ENCODE data around the gene PJA2.
A peak's percentile ranks its signal among the peaks of the same experiment; 100 is the strongest.

The PJA2 gene

GRCh38 chr5:109409844-109410388 lies at the start of gene PJA2:
Gene PJA2 (minus strand): TSS chr5:109409974. CDS start chr5:109383433, 26,541 bp downstream.
- Histone ChIP-seq H3K27me3 (ENCODE audit: insufficient read depth, low read depth, severe bottlenecking) (no peaks in the 10 kb centered on the region), H3K36me3 (no peaks in the 10 kb centered on the region), H3K27ac (peak within 1 kb of the TSS; percentile 83), H3K9me3 (ENCODE audit: severe bottlenecking) (peaks cover 3% of the 10 kb centered on the region), H3K4me3 (ENCODE audit: low read depth, low read length) (peak within 1 kb of the TSS; percentile 92)
- 0 out of 2 replicates have a peak, but pooled peaks have one; percentile 2 for TF ChIP-seq CTCF (IDR thresholded peaks at IDR 0.05; ENCODE audit: low read depth, low read length)
- DNase-seq, result peak; percentile 99

GRCh38 chr5:109455598-109456096 lies 45.9 kb upstream of the PJA2 start:
- no peak overlapping the region for H3K4me3 ChIP-seq (ENCODE audit: low read depth, low read length)
- no peak for DNase-seq
- H3K27me3 ChIP-seq (ENCODE audit: insufficient read depth, low read depth, severe bottlenecking), result no peaks in the 10 kb centered on the region
- no peaks in the 10 kb centered on the region for H3K36me3 ChIP-seq
- no peak for TF ChIP-seq CTCF (IDR thresholded peaks at IDR 0.05; ENCODE audit: low read depth, low read length)
- H3K9me3 ChIP-seq (ENCODE audit: severe bottlenecking), result no peaks in the 10 kb centered on the region
- H3K27ac ChIP-seq, result no peak overlapping the region

DNA sequence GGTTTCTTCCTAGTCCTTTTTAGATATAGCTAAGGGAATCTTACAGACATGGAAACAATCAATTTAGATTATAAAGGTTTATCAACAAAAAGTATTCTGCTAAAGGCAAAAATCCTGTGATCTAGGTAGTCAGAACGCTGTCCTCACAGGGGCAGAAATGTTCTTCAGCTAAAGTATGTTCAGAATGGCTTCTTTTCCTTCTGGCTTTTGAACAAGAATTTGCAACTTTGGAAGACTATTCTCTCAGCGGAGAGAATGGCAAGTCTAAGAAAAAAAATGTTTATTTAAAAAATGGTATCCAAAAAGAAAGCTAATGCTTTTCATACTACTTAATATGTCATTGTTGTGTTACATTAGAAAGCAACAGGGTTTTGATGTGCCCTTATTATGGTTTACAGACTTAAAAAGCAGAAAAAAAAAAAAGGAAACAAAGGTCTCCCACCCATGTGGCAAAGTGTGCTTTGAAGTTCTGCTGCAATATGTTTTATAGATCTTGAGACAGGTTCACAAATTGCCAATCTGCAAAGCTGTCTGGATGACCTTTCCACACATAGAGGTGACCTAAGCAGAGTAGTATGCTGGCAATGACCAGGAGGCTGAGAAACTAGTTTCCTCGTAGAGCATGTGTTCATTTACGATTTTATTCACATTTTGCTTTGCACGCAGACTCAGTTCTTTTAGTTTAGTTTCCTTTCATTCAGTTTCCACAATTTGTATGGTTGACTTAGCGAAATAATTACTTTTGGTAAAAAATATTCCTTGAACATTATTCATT lies 45.1 kb upstream of the PJA2 start:
- H3K27ac ChIP-seq, result no peak overlapping the region

DNA sequence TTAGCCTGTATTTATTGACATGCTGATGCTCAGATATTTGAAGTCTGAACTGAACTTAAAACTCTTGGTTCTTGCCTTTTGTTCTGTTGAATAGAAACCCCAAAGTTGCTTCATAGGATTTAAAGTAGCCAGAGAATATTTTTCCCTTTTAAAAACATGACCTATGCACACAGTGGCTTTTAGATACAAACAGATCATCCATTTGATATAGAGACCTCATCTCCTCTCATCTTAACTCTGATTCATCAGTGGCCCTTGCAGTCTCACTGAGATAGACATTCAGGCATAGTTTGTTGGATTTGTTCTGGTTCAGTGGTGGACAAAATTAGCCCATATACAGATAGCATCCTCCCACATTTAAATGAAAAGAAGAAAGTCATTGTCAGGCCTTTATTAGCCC lies 43.5 kb upstream of the PJA2 start:
- TF ChIP-seq CTCF (IDR thresholded peaks at IDR 0.05; ENCODE audit: low read depth, low read length), result no peak
- Histone ChIP-seq H3K4me3 (ENCODE audit: low read depth, low read length) (no peak overlapping the region), H3K9me3 (ENCODE audit: severe bottlenecking) (no peaks in the 10 kb centered on the region), H3K36me3 (no peaks in the 10 kb centered on the region), H3K27me3 (ENCODE audit: insufficient read depth, low read depth, severe bottlenecking) (no peaks in the 10 kb centered on the region), H3K27ac (no peak overlapping the region)
- DNase-seq, result no peak

More for the DNA sequence above, 45.1 kb upstream of the PJA2 start:
- Histone ChIP-seq H3K36me3 (no peaks in the 10 kb centered on the region), H3K4me3 (ENCODE audit: low read depth, low read length) (no peak overlapping the region), H3K9me3 (ENCODE audit: severe bottlenecking) (no peaks in the 10 kb centered on the region), H3K27me3 (ENCODE audit: insufficient read depth, low read depth, severe bottlenecking) (no peaks in the 10 kb centered on the region)
- DNase-seq, result no peak
- TF ChIP-seq CTCF (IDR thresholded peaks at IDR 0.05; ENCODE audit: low read depth, low read length), result no peak

DNA sequence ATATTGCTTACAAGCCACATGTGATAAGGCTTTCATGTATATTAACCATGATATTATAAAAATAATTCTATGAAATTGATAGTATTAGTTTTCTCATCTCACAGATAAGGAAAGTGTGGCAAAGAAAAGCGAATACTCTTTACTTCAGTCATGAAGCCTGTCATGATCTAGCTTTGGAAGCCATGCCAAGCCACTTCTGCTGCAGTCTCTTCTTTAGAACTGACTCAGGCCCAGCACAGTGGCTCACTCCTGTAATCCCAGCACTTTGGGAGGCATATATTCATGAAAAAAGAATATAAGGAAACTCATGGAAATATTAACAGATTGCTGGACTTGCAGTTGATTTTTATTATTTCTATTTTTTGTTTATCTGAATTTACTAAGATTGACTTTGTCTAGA lies 42.9 kb upstream of the PJA2 start:
- no peak for TF ChIP-seq CTCF (IDR thresholded peaks at IDR 0.05; ENCODE audit: low read depth, low read length)
- DNase-seq, result no peak
- Histone ChIP-seq H3K27me3 (ENCODE audit: insufficient read depth, low read depth, severe bottlenecking) (no peaks in the 10 kb centered on the region), H3K36me3 (no peaks in the 10 kb centered on the region), H3K9me3 (ENCODE audit: severe bottlenecking) (no peaks in the 10 kb centered on the region), H3K4me3 (ENCODE audit: low read depth, low read length) (no peak overlapping the region), H3K27ac (no peak overlapping the region)
